GM12873 (cell line): ENCODE results near the gene BLOC1S6.
A peak's percentile ranks its signal among the peaks of the same experiment; 100 is the strongest.

Source experiments
- CTCF ChIP-seq: IDR thresholded peaks from 2 replicates; pipeline ENCODE4 v1.5.1; 2012; ENCODE audit warnings: low read depth, mild to moderate bottlenecking, moderate library complexity, low read length, control low read depth; ENCODE audit not compliant: insufficient read depth; ENCODE audit errors: missing control alignments

BLOC1S6 gene

GRCh38 chr15:45635191-45635638, 48.0 kb downstream of the BLOC1S6 start:
- TF ChIP-seq CTCF: peak; percentile 72

DNA sequence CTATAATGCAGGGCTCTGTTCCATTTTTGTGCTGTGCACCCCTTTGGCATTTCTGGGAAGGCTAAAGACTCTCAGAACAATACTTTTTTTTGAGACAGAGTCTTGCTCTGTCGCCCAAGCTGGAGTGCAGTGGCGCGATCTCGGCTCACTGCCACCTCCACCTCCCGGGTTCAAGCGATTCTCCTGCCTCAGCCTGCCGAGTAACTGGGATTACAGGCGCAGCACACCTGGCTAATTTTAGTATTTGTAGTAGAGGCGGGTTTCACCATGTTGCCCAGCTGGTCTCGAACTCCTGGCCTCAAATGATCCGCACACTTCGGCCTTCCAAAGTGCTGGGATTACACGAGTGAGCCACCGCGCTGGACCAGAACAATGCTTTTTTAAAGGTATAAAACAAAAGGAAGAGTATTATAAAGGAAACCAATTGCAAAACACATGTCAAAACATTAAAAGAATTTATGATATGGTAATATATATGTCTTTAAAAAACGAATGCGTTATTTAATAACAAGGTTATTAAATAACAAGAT, 48.6 kb downstream of the BLOC1S6 start:
- no peak for TF ChIP-seq CTCF

GRCh38 chr15:45637141-45637540, 50.0 kb downstream of the BLOC1S6 start:
- no peak for TF ChIP-seq CTCF

DNA sequence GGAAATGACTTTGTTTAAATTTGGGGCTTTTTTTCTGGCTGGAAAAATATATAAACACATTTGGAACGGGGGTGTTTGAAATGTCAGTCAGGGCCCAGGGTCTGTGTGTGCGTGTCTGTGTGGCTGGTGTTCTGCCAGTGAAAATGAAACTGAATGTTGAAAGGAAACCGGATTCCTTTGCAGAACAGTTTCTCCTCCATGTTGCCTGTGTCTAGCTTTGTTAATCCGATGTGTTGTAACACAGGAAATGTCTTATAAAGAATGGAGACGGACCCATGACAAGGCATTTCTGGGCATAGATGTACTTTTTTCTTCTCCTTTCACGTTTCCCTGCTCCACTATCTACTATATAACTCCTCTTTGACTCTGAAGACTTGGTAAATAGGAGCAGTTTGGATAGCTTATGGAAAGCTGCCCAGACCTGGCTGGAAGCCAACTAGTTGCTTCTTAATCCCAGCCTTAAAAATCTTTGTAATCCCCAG, 50.4 kb downstream of the BLOC1S6 start:
- TF ChIP-seq CTCF: no peak

- TF ChIP-seq CTCF: no peak
Observed at GRCh38 chr15:45640616-45641015, 53.4 kb downstream of the BLOC1S6 start.

- TF ChIP-seq CTCF: no peak
Observed at GRCh38 chr15:45641374-45641781, 54.2 kb downstream of the BLOC1S6 start.

DNA sequence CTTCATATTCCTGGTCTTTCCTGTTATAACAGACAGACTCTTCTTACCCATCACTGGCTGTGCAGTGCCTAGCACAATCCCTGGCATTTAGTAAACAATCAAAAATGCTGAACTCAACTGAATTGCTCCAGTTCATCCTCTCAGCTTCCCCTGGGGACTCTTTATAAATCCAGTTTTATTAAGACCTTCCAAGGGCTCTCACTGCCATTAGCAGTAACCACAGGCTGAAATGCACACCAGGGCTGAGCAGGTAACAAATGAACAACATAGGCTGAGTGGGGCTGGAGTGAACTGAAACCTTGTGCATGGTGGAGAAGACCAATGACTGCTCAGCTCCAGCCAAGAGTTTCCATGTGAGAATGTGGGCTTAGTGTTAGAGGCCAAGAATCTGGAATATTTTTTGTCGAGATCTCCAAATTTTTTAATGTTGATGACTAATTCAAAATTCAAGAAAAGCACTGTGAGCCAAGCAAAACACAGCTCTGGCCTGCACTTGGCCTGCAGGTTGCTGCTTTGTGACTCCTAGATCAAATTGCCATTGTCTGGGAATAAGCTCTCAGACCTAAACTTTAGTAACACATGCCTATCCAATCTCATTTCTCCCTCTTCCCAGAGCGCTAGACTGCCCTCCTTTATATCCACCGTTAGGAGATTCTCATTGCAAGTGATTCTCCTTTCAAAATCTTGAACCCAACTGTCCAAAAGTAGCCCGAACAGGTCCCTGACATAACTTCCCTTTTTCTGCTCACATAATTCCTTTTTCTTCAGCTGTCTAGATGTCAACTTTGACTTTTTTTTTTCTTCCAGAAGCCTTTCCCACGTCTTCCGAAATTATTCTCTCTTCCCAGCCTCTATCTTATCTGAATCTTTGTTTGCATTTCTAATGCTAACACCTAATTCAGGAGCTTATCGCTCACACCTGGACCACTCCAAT, 55.1 kb downstream of the BLOC1S6 start:
- no peak for TF ChIP-seq CTCF
